HepG2 (cell line): Measurements from ENCODE around the gene COQ7. TPM values are rescaled to one million over a fixed set of nuclear protein-coding genes. Genes with fewer than 3 reads are reported as not detected.

Experiments
- FOSL2 ChIP-seq: sonication (generic); formaldehyde crosslinking; IDR thresholded peaks from 2 replicates; pipeline ENCODE4 v1.4.0; 2020; ENCODE audit warnings: missing genetic modification reagents
- GATAD1 ChIP-seq: IDR thresholded peaks from 2 replicates; pipeline ENCODE4 v1.6.1; 2016; ENCODE audit warnings: missing genetic modification reagents, missing compliant biosample characterization
- GPN1 ChIP-seq: sonication (generic); formaldehyde crosslinking; IDR thresholded peaks from 2 replicates; pipeline ENCODE4 v1.5.1; 2020; ENCODE audit warnings: missing genetic modification reagents, borderline replicate concordance
- KMT2B ChIP-seq: IDR thresholded peaks from 2 replicates; pipeline ENCODE4 v1.6.1; 2016; ENCODE audit warnings: missing genetic modification reagents, missing compliant biosample characterization
- MAF1 ChIP-seq: sonication (generic); formaldehyde crosslinking; IDR thresholded peaks from 2 replicates; pipeline ENCODE4 v1.5.0; 2020; ENCODE audit warnings: missing genetic modification reagents, borderline replicate concordance
- RARA ChIP-seq: IDR thresholded peaks from 2 replicates; pipeline ENCODE4 v1.6.1; 2016; ENCODE audit warnings: missing genetic modification reagents, missing compliant biosample characterization
- RFXANK ChIP-seq: IDR thresholded peaks from 2 replicates; pipeline ENCODE4 v1.6.1; 2016
- TAF15 ChIP-seq: fragments of 200-400 bp; formaldehyde crosslinking; IDR thresholded peaks from one replicate; pipeline ENCODE4 v1.6.1; 2018; ENCODE audit warnings: mild to moderate bottlenecking, low read depth, low read length; ENCODE audit not compliant: poor library complexity, severe bottlenecking
- ZBTB3 ChIP-seq: sonication (generic); formaldehyde crosslinking; IDR thresholded peaks from 2 replicates; pipeline ENCODE4 v1.4.0; 2020; ENCODE audit warnings: low read depth, mild to moderate bottlenecking, moderate library complexity, missing genetic modification reagents, borderline replicate concordance
- ZBTB38 ChIP-seq: sonication (generic); formaldehyde crosslinking; IDR thresholded peaks from 2 replicates; pipeline ENCODE4 v1.5.1; 2020; ENCODE audit warnings: mild to moderate bottlenecking, missing genetic modification reagents
- ZFY ChIP-seq: sonication (generic); formaldehyde crosslinking; IDR thresholded peaks from 2 replicates; pipeline ENCODE4 v1.4.0; 2020; ENCODE audit warnings: missing genetic modification reagents
- ZNF234 ChIP-seq: sonication (generic); formaldehyde crosslinking; conservative IDR thresholded peaks from 2 replicates; pipeline ENCODE4 v1.5.1; 2020; ENCODE audit warnings: mild to moderate bottlenecking, missing genetic modification reagents
- ZNF614 ChIP-seq: IDR thresholded peaks from 2 replicates; pipeline ENCODE4 v1.6.1; 2018; ENCODE audit warnings: missing biosample characterization, missing genetic modification reagents, inconsistent platforms, borderline replicate concordance
- ZNF746 ChIP-seq: sonication (generic); formaldehyde crosslinking; IDR thresholded peaks from 2 replicates; pipeline ENCODE4 v1.8.0; 2022; ENCODE audit warnings: mild to moderate bottlenecking, missing genetic modification reagents
- ZSCAN29 ChIP-seq: sonication (generic); formaldehyde crosslinking; conservative IDR thresholded peaks from 2 replicates; pipeline ENCODE4 v1.4.0; 2020; ENCODE audit warnings: mild to moderate bottlenecking, missing genetic modification reagents
- polyA plus RNA-seq, 8 experiments: library from polyadenylated mRNA; depleted of rRNA in 3 of 8; stranded (reverse) in 7 of 8; unstranded in 1 of 8; fragments of >200 nt; fragmentation: Illumina TruSeq in 4 of 8; extraction: Trizol in 4 of 8; gene quantifications; 2 replicates each; pipeline versions ENCODE4 v1.2.1 to v1.2.3, GENCODE V29; 2011 to 2016; ENCODE audit warnings: low read depth in 4 of 8, missing spikeins in 1 of 8, mixed read lengths in 1 of 8; ENCODE audit not compliant: insufficient read depth in 1 of 8
- total RNA-seq, 5 experiments: library from RNA; depleted of rRNA; stranded (reverse); fragments of >200 nt; fragmentation: Illumina TruSeq; extraction: Trizol; gene quantifications; 2 replicates each; pipeline ENCODE4 v1.2.3, GENCODE V29; 2016; ENCODE audit warnings: low read depth in 1 of 5
- TF ChIP-seq, protein P1 (sequence below): sonication (generic); formaldehyde crosslinking; IDR thresholded peaks from 2 replicates; pipeline ENCODE4 v1.8.0; 2022; ENCODE audit warnings: mild to moderate bottlenecking, missing genetic modification reagents
- TF ChIP-seq, protein P2 (sequence below): sonication (generic); formaldehyde crosslinking; IDR thresholded peaks from 2 replicates; pipeline ENCODE4 v1.4.0; 2020; ENCODE audit warnings: missing genetic modification reagents, borderline replicate concordance
- TF ChIP-seq, protein P3 (sequence below), 2 experiments: sonication (generic) in 1 of 2; formaldehyde crosslinking in 1 of 2; IDR thresholded peaks; 2 replicates each; pipeline versions ENCODE4 v1.4.0 to v1.6.1; 2018 to 2020; ENCODE audit warnings: missing genetic modification reagents in 2 of 2, borderline replicate concordance in 1 of 2, low read depth in 1 of 2, mild to moderate bottlenecking in 1 of 2, missing biosample characterization in 1 of 2
- TF ChIP-seq, protein P4 (sequence below): sonication (generic); formaldehyde crosslinking; IDR thresholded peaks from 2 replicates; pipeline ENCODE4 v1.8.0; 2022; ENCODE audit warnings: mild to moderate bottlenecking, missing genetic modification reagents; ENCODE audit not compliant: insufficient replicate concordance
- TF ChIP-seq, protein P5 (sequence below): IDR thresholded peaks from 2 replicates; pipeline ENCODE4 v1.6.1; 2016; ENCODE audit warnings: low read depth, borderline replicate concordance
- TF ChIP-seq, protein P6 (sequence below): conservative IDR thresholded peaks from 2 replicates; pipeline ENCODE4 v1.6.1; 2018; ENCODE audit warnings: missing genetic modification reagents

COQ7 gene
- total and polyA plus RNA-seq, 2 of the 13 experiments (the other 11 are each of a cell fraction or from before 2014, with no cell fraction given), result 20.1 to 45.7 TPM

DNA sequence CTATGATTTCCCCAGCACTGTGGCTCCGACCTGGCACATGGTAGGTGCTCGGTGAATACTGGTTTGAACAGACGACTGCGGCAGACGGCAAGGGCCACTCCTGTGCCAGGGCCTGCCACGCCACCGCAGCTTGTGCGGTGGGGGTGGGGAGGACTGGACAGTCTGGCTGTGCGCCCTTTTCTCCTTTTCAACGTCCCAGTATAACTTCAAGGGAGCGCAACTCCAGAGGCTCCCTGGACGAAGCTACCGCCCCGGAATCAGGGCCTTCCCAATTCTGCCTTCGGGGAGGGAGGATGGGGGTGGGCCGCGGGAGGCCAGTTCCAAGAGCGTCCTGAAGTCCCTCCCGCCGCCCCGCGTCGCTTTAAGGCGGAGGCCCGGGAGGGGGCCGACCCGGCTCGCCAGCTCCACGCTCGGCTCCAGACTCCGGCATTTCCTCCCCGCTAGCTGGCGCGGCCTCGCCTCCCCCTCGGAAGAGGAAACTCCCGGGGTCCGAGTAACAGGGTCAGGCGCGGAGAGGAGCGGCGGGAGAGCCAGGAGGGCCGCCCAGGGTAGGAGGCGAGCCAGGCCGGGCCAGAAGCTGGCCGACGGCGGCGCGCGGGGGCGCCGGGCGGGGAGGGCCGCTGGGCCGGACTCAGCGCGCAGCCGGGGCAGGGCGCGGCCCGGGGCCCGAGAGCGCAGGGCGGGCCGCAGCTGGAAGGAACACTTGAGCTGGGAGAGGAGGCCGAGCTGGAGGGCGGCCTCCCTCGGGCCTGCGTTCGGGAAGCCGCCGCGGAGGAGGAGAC, 46.4 kb downstream of the COQ7 start, which contains the start of gene ITPRIPL2 (continued):
- TF ChIP-seq, protein P1, sequence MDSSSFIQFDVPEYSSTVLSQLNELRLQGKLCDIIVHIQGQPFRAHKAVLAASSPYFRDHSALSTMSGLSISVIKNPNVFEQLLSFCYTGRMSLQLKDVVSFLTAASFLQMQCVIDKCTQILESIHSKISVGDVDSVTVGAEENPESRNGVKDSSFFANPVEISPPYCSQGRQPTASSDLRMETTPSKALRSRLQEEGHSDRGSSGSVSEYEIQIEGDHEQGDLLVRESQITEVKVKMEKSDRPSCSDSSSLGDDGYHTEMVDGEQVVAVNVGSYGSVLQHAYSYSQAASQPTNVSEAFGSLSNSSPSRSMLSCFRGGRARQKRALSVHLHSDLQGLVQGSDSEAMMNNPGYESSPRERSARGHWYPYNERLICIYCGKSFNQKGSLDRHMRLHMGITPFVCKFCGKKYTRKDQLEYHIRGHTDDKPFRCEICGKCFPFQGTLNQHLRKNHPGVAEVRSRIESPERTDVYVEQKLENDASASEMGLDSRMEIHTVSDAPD (CRISPR knock-in tag), result no peak
- peak; percentile 68; the same call in 1 of the 2 replicates for TF ChIP-seq ZBTB3 (CRISPR knock-in tag)
- TF ChIP-seq, protein P2, sequence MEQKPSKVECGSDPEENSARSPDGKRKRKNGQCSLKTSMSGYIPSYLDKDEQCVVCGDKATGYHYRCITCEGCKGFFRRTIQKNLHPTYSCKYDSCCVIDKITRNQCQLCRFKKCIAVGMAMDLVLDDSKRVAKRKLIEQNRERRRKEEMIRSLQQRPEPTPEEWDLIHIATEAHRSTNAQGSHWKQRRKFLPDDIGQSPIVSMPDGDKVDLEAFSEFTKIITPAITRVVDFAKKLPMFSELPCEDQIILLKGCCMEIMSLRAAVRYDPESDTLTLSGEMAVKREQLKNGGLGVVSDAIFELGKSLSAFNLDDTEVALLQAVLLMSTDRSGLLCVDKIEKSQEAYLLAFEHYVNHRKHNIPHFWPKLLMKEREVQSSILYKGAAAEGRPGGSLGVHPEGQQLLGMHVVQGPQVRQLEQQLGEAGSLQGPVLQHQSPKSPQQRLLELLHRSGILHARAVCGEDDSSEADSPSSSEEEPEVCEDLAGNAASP, result peak; percentile 59; the same call in 1 of the 2 replicates
- TF ChIP-seq, protein P3, sequence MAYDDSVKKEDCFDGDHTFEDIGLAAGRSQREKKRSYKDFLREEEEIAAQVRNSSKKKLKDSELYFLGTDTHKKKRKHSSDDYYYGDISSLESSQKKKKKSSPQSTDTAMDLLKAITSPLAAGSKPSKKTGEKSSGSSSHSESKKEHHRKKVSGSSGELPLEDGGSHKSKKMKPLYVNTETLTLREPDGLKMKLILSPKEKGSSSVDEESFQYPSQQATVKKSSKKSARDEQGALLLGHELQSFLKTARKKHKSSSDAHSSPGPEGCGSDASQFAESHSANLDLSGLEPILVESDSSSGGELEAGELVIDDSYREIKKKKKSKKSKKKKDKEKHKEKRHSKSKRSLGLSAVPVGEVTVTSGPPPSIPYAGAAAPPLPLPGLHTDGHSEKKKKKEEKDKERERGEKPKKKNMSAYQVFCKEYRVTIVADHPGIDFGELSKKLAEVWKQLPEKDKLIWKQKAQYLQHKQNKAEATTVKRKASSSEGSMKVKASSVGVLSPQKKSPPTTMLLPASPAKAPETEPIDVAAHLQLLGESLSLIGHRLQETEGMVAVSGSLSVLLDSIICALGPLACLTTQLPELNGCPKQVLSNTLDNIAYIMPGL (CRISPR knock-in tag; IDR thresholded peaks at IDR 0.05; ENCODE audit: borderline replicate concordance in 1 of 2, low read depth in 1 of 2), result peak; percentile 86 to 92
- peak; percentile 83 for TF ChIP-seq MAF1 (CRISPR knock-in tag)
- peak; percentile 76 for TF ChIP-seq KMT2B (CRISPR knock-in tag)
- 0 out of 2 replicates have a peak, but pooled peaks have one; percentile 38 for TF ChIP-seq ZNF614 (CRISPR knock-in tag)
- TF ChIP-seq TAF15, result peak; percentile 71
- peak; percentile 61; the same call in 1 of the 2 replicates for TF ChIP-seq RFXANK
- TF ChIP-seq GPN1 (CRISPR knock-in tag), result peak; percentile 83; the same call in 1 of the 2 replicates
- TF ChIP-seq, protein P4, sequence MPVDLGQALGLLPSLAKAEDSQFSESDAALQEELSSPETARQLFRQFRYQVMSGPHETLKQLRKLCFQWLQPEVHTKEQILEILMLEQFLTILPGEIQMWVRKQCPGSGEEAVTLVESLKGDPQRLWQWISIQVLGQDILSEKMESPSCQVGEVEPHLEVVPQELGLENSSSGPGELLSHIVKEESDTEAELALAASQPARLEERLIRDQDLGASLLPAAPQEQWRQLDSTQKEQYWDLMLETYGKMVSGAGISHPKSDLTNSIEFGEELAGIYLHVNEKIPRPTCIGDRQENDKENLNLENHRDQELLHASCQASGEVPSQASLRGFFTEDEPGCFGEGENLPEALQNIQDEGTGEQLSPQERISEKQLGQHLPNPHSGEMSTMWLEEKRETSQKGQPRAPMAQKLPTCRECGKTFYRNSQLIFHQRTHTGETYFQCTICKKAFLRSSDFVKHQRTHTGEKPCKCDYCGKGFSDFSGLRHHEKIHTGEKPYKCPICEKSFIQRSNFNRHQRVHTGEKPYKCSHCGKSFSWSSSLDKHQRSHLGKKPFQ (CRISPR knock-in tag), result peak; percentile 36
- TF ChIP-seq ZBTB38 (CRISPR knock-in tag), result peak; percentile 94
- TF ChIP-seq, protein P5, sequence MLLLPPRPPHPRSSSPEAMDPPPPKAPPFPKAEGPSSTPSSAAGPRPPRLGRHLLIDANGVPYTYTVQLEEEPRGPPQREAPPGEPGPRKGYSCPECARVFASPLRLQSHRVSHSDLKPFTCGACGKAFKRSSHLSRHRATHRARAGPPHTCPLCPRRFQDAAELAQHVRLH (CRISPR knock-in tag), result peak; percentile 78; the same call in 1 of the 2 replicates
- TF ChIP-seq ZSCAN29, result peak; percentile 92
- peak; percentile 89 for TF ChIP-seq ZNF746 (CRISPR knock-in tag)
- peak; percentile 79; the same call in 1 of the 2 replicates for TF ChIP-seq ZNF234 (CRISPR knock-in tag)
- TF ChIP-seq RARA (CRISPR knock-in tag), result peak; percentile 5; the same call in 1 of the 2 replicates
- TF ChIP-seq GATAD1 (CRISPR knock-in tag), result peak; percentile 49; the same call in 1 of the 2 replicates
- TF ChIP-seq, protein P6, sequence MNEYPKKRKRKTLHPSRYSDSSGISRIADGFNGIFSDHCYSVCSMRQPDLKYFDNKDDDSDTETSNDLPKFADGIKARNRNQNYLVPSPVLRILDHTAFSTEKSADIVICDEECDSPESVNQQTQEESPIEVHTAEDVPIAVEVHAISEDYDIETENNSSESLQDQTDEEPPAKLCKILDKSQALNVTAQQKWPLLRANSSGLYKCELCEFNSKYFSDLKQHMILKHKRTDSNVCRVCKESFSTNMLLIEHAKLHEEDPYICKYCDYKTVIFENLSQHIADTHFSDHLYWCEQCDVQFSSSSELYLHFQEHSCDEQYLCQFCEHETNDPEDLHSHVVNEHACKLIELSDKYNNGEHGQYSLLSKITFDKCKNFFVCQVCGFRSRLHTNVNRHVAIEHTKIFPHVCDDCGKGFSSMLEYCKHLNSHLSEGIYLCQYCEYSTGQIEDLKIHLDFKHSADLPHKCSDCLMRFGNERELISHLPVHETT (CRISPR knock-in tag), result peak; percentile 85
- peak; percentile 38 for TF ChIP-seq FOSL2
- peak; percentile 99 for TF ChIP-seq ZFY (CRISPR knock-in tag)
